HCT116 (cell line): Measurements from ENCODE around the gene FRMD4A. TPM values are rescaled to one million over a fixed set of nuclear protein-coding genes. Genes with fewer than 3 reads are reported as not detected.

Source experiments
- ATAC-seq: fragments of 200-7000 bp; cut with Tn5 transposase; 2 replicates; pipeline ENCODE4 v1.9.1; 2020; ENCODE audit warnings: mild to moderate bottlenecking, moderate library complexity
- BruUV-seq: library from RNA; stranded (reverse); fragments of 400-500 nt; replicated peaks from 2 replicates; lab custom pipeline; 2021; lab: Mats Ljungman, UMichigan
- CTCF ChIA-PET: fragments of 300-600 bp; sonication (Branson Sonifier 250); formaldehyde crosslinking; loops from one replicate; lab custom pipeline; 2021; ENCODE audit warnings: antibody characterized with exemption; lab: Charles Lee
- POLR2A ChIA-PET: fragments of 300-600, 350-600 bp; sonication (Branson Sonifier 250); formaldehyde crosslinking; loops from one replicate; lab custom pipeline; 2021; ENCODE audit warnings: antibody characterized with exemption; lab: Charles Lee
- RAD21 ChIA-PET, 2 experiments: fragments of 300-600 bp; sonication (Branson Sonifier 250); formaldehyde crosslinking; loops; one replicate each; lab custom pipeline; 2023; ENCODE audit warnings: low total read pairs in 2 of 2; ENCODE audit not compliant: uncharacterized antibody in 2 of 2, unreplicated experiment in 2 of 2, low non-redundant PET in 1 of 2; lab: Charles Lee
- DNase-seq: peaks from one replicate; pipeline ENCODE4 v3.0.0-alpha.2; 2010; ENCODE audit warnings: low read depth, low spot score
- H2AFZ ChIP-seq: fragments of 200-600 bp; shearing (Covaris generic), sonication (generic); 2 replicates; pipeline ENCODE4 v1.6.1; 2017; ENCODE audit warnings: low read depth, mixed run types, mixed read lengths, antibody characterized with exemption, low read length; ENCODE audit not compliant: poor library complexity, severe bottlenecking
- H3K27ac ChIP-seq: 2 replicates; pipeline ENCODE4 v1.5.1; 2012; ENCODE audit warnings: low read depth, low read length
- H3K27me3 ChIP-seq: fragments of 200-600 bp; sonication (generic); 2 replicates; pipeline ENCODE4 v1.6.1; 2016; ENCODE audit warnings: mixed run types, low read length, mixed read lengths; ENCODE audit not compliant: insufficient read depth
- H3K36me3 ChIP-seq, 2 experiments: fragments of 200-500 bp in 1 of 2; fragments of 200-600 bp in 1 of 2; sonication (Bioruptor generic) in 1 of 2; sonication (generic) in 1 of 2; 2 replicates each; pipeline versions ENCODE4 v1.5.1 to v1.6.1; 2014 to 2016; ENCODE audit warnings: low read length in 2 of 2, inconsistent platforms in 1 of 2, mixed read lengths in 1 of 2, mixed run types in 1 of 2; ENCODE audit not compliant: insufficient read depth in 2 of 2, control insufficient read depth in 1 of 2
- H3K4me1 ChIP-seq, 2 experiments: fragments of 200-600 bp in 1 of 2; sonication (generic) in 1 of 2; 2 replicates each; pipeline versions ENCODE4 v1.5.1 to v1.6.1; 2012 to 2017; ENCODE audit warnings: low read length in 2 of 2, inconsistent platforms in 1 of 2, mild to moderate bottlenecking in 1 of 2, mixed read lengths in 1 of 2, mixed run types in 1 of 2, moderate library complexity in 1 of 2; ENCODE audit not compliant: insufficient read depth in 2 of 2, control insufficient read depth in 1 of 2
- H3K4me2 ChIP-seq: fragments of 200-600 bp; sonication (generic); 2 replicates; pipeline ENCODE4 v1.6.1; 2017; ENCODE audit warnings: mixed run types, low read length, mixed read lengths
- H3K4me3 ChIP-seq, 2 experiments: fragments of 200-600 bp in 1 of 2; sonication (generic) in 1 of 2; replicated peaks in 1 of 2; 2 replicates each; pipeline ENCODE4 v1.5.1; 2011 to 2016; ENCODE audit warnings: low read length in 2 of 2, control low read depth in 1 of 2, low read depth in 1 of 2, mild to moderate bottlenecking in 1 of 2, mixed read lengths in 1 of 2, mixed run types in 1 of 2
- H3K79me2 ChIP-seq: fragments of 200-600 bp; sonication (generic); 2 replicates; pipeline ENCODE4 v1.6.1; 2017; ENCODE audit warnings: mild to moderate bottlenecking, mixed run types, low read length, moderate library complexity, mixed read lengths; ENCODE audit not compliant: insufficient read depth
- H3K9ac ChIP-seq: fragments of 200-600 bp; sonication (generic); 2 replicates; pipeline ENCODE4 v1.6.1; 2016; ENCODE audit warnings: low read length, mixed read lengths
- H3K9me2 ChIP-seq: fragments of 200-600 bp; sonication (generic), shearing (Covaris generic); 2 replicates; pipeline ENCODE4 v1.6.1; 2017; ENCODE audit warnings: mixed run types, mild to moderate bottlenecking, moderate library complexity; ENCODE audit not compliant: insufficient read depth
- H3K9me3 ChIP-seq, 2 experiments: fragments of 200-500 bp in 1 of 2; fragments of 200-600 bp in 1 of 2; sonication (Bioruptor generic) in 1 of 2; sonication (generic) in 1 of 2; 2 replicates each; pipeline ENCODE4 v1.6.1; 2014 to 2017; ENCODE audit warnings: low read length in 2 of 2, mixed read lengths in 2 of 2, inconsistent platforms in 1 of 2, low read depth in 1 of 2, mild to moderate bottlenecking in 1 of 2, mixed run types in 1 of 2, moderate library complexity in 1 of 2; ENCODE audit not compliant: control insufficient read depth in 1 of 2, insufficient read depth in 1 of 2
- H4K20me1 ChIP-seq: fragments of 200-600 bp; sonication (generic), shearing (Covaris generic); 2 replicates; pipeline ENCODE4 v1.6.1; 2017; ENCODE audit warnings: mixed run types, mild to moderate bottlenecking, moderate library complexity; ENCODE audit not compliant: insufficient read depth
- CEBPB ChIP-seq: IDR thresholded peaks from 2 replicates; pipeline ENCODE4 v1.6.1; 2012; ENCODE audit warnings: low read depth
- ELF1 ChIP-seq: IDR thresholded peaks from 2 replicates; pipeline ENCODE4 v1.6.1; 2012; ENCODE audit warnings: low read depth, borderline replicate concordance
- POLR2A ChIP-seq: IDR thresholded peaks from 2 replicates; pipeline ENCODE4 v1.7.0; 2011; ENCODE audit warnings: borderline replicate concordance; ENCODE audit not compliant: insufficient read depth, insufficient read length; ENCODE audit errors: extremely low read depth
- REST ChIP-seq: IDR thresholded peaks from 2 replicates; pipeline ENCODE4 v1.6.1; 2012; ENCODE audit warnings: low read depth
- SIN3A ChIP-seq: IDR thresholded peaks from 2 replicates; pipeline ENCODE4 v1.6.1; 2012; ENCODE audit warnings: low read depth
- ZBTB33 ChIP-seq: IDR thresholded peaks from 2 replicates; pipeline ENCODE4 v1.6.1; 2011; ENCODE audit warnings: mild to moderate bottlenecking, low read length, moderate library complexity; ENCODE audit not compliant: insufficient replicate concordance; ENCODE audit errors: extremely low read depth
- ZNF274 ChIP-seq: fragments of 200-500 bp; sonication (Bioruptor generic); IDR thresholded peaks from 2 replicates; pipeline ENCODE4 v1.6.1; 2014; ENCODE audit warnings: mild to moderate bottlenecking, low read depth, low read length, inconsistent platforms
- intact Hi-C: fragments of 100-400 bp; cut with micrococcal nuclease; formaldehyde crosslinking; loops from 2 replicates; pipeline ENCODE4 v1.10.0; 2022
- total RNA-seq: library from RNA; stranded (reverse); gene quantifications from one replicate; pipeline ENCODE4 v1.2.1, GENCODE V29; 2021; ENCODE audit not compliant: unreplicated experiment

FRMD4A gene
- total RNA-seq, 1 experiment from 2014 or later, result 0.20 TPM

DNA sequence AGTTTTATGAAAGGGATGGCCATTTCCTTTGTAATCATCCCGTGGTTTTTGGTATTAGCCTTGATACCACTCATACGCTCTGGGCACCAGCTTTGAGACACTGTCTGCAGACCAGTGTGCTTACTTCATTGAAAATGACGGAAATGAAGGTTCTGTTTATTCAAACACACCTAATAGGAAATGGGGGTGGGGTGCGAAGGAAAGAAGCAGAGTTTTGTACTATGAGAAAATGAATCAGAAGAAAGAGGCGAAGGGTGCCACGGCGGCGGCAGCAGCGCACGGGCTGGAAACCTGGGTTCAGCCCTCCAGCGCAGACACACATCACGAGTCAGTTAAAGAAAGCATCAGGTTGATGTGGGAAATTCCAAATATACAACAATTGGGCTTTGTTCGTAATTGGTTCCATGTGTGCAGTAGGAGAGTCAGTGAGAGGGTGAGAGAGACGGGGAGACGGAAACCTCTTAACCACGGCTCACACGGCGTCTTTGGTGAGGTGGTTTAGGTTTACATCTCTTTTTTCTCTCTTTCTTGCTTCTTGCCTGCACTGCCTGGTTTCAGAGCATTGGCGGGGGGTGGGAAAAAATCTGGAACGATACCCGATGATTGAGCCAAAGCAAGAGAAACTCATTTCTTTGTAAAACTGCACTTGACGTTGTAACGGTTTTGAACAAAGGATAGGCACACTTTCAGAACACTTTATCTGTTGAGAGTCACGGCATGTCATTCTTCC is 321.2 kb downstream of the FRMD4A start:
- DNase-seq (no peak), ATAC-seq (no peak)
- ChIA-PET RAD21 (no interaction called here), POLR2A (no interaction called here), CTCF (no interaction called here)
- H3K27ac ChIP-seq, result no peak overlapping the region
- BruUV-seq, result no TSS peak
- no peak for TF ChIP-seq ELF1
- TF ChIP-seq CEBPB, result no peak
- TF ChIP-seq ZNF274, result no peak
- no peak for TF ChIP-seq ZBTB33
- TF ChIP-seq SIN3A, result no peak
- TF ChIP-seq REST, result no peak
- TF ChIP-seq POLR2A, result no peak
- H3K4me1 ChIP-seq, result no peaks in the 10 kb centered on the region
- no peaks in the 10 kb centered on the region for H4K20me1 ChIP-seq
- no peaks in the 10 kb centered on the region for H3K36me3 ChIP-seq
- no peak overlapping the region for H3K9ac ChIP-seq
- no peaks in the 10 kb centered on the region for H3K9me2 ChIP-seq
- no peaks in the 10 kb centered on the region for H3K79me2 ChIP-seq
- no peak overlapping the region for H2AFZ ChIP-seq
- H3K27me3 ChIP-seq, result peaks cover 74% of the 10 kb centered on the region
- H3K9me3 ChIP-seq, result no peaks in the 10 kb centered on the region
- no peak overlapping the region for H3K4me3 ChIP-seq
- H3K4me2 ChIP-seq, result no peak overlapping the region
- intact Hi-C loops, result no loop called here
